ENCODE measurements around the gene KIF26B. TPM values are rescaled to one million over a fixed set of nuclear protein-coding genes. Genes with fewer than 3 reads are reported as not detected.
"Not testable (repeated sequence)": the region's sequence is repeated elsewhere in the genome, so short reads cannot be mapped to it uniquely, and the experiment has no call there.

Gene KIF26B
- total RNA-seq, 4 donors from 2014 or later, result 0.90 to 2.0 (median 1.5) TPM

GRCh38 chr1:245717611-245718010 is 562.8 kb downstream of the KIF26B start:
- TF ChIP-seq POLR2A (IDR thresholded peaks at IDR 0.05), result no peak
- TF ChIP-seq EP300 (IDR thresholded peaks at IDR 0.05), result no peak
- TF ChIP-seq, protein P1, sequence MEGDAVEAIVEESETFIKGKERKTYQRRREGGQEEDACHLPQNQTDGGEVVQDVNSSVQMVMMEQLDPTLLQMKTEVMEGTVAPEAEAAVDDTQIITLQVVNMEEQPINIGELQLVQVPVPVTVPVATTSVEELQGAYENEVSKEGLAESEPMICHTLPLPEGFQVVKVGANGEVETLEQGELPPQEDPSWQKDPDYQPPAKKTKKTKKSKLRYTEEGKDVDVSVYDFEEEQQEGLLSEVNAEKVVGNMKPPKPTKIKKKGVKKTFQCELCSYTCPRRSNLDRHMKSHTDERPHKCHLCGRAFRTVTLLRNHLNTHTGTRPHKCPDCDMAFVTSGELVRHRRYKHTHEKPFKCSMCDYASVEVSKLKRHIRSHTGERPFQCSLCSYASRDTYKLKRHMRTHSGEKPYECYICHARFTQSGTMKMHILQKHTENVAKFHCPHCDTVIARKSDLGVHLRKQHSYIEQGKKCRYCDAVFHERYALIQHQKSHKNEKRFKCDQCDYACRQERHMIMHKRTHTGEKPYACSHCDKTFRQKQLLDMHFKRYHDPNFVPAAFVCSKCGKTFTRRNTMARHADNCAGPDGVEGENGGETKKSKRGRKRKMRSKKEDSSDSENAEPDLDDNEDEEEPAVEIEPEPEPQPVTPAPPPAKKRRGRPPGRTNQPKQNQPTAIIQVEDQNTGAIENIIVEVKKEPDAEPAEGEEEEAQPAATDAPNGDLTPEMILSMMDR (IDR thresholded peaks at IDR 0.05), result no peak
- Histone ChIP-seq H3K9me3 (no peaks in the 10 kb centered on the region), H3K4me3 (no peak overlapping the region), H3K27ac (no peak overlapping the region), H3K4me1 (no peaks in the 10 kb centered on the region), H3K36me3 (no peaks in the 10 kb centered on the region), H3K27me3 (no peaks in the 10 kb centered on the region)
- DNase-seq (ENCODE audit: low spot score in 2 of 2), result no peak
- 82 to 87% methylated on average over 3 of the region's 3 CpGs for WGBS, 2 donors

DNA sequence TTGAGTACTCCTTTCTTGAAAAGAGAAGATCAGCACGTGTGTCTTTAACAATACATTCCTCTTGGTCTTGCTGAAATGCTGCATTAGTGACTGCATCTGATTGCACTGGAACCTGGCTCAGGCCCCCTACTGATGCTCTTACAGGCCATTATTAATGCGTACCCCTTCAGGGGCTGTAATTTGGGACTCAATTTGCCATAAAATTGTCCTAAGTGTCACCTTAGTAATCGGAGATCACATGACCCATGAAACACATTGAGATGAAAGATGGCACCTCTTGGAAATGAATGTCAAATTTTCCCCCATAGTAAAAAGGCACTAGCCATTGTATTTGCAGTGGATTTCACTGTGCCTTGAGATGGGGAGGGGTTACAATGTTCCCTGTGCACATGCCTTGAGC is 563.3 kb downstream of the KIF26B start:
- TF ChIP-seq POLR2A (IDR thresholded peaks at IDR 0.05) (no peak), EP300 (IDR thresholded peaks at IDR 0.05) (no peak)
- TF ChIP-seq, protein P1 (IDR thresholded peaks at IDR 0.05), result no peak
- 66 to 71% methylated on average over 3 of the region's 3 CpGs for WGBS, 2 donors
- no peaks in the 10 kb centered on the region for H3K4me1 ChIP-seq
- H3K36me3 ChIP-seq, result no peaks in the 10 kb centered on the region
- no peaks in the 10 kb centered on the region for H3K9me3 ChIP-seq
- no peak overlapping the region for H3K27ac ChIP-seq
- DNase-seq (ENCODE audit: low spot score in 2 of 2), result no peak
- no peak overlapping the region for H3K4me3 ChIP-seq
- no peaks in the 10 kb centered on the region for H3K27me3 ChIP-seq

DNA sequence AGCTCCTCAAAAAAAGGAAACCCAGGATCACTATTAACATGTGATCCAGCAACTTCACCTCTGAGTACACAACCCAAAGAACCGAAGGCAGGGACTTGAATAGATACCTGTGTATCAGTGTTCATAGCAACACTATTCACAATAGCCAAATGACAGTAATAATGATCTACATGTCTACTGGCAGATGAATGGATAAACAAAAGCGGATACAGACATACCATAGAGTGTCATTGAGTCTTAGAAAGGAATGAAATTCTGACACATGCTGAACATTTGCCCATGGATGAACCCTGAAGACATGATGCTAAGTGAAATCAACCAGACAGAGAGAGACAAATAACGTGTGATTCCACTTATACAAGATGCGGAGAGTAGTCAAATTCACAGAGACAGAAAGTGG is 564.2 kb downstream of the KIF26B start:
- 93 to 96% methylated on average over 4 of the region's 4 CpGs for WGBS, 2 donors
- no peak for DNase-seq (ENCODE audit: low spot score in 2 of 2)
- no peaks in the 10 kb centered on the region for H3K36me3 ChIP-seq
- H3K27ac ChIP-seq, result no peak overlapping the region
- no peak overlapping the region for H3K4me3 ChIP-seq
- TF ChIP-seq POLR2A (IDR thresholded peaks at IDR 0.05), result no peak
- TF ChIP-seq, protein P1 (IDR thresholded peaks at IDR 0.05), result no peak
- no peak for TF ChIP-seq EP300 (IDR thresholded peaks at IDR 0.05)
- H3K27me3 ChIP-seq, result no peaks in the 10 kb centered on the region
- H3K4me1 ChIP-seq, result no peaks in the 10 kb centered on the region
- H3K9me3 ChIP-seq, result peaks cover 0 to 5% (median 0%) of the 10 kb centered on the region in 4 donors

DNA sequence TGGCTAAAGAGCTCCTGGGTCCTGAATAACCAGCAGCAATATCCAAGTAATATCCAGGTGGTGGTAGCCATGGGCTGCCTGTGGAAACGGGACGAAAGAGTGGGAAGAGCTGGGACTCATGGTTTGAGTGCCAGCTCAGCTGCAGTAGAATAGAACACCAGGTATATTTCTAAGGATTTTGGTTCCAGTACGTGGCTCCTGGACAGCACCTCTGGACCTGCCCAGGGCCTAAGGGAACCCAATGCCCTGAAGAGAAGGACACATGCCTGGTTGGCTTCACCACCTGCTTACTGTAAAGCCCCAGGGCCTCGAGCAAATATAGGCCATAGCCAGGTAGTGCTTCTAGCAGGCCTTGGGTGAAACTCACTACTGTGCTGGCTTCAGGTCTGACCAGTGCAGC is 566.7 kb downstream of the KIF26B start:
- Histone ChIP-seq H3K4me1 (no peaks in the 10 kb centered on the region), H3K4me3 (no peak overlapping the region), H3K27me3 (no peaks in the 10 kb centered on the region), H3K27ac (no peak overlapping the region), H3K36me3 (no peaks in the 10 kb centered on the region), H3K9me3 (peaks cover 0 to 24% (median 0%) of the 10 kb centered on the region in 4 donors)
- no peak for DNase-seq (ENCODE audit: low spot score in 2 of 2)
- no peak for TF ChIP-seq EP300 (IDR thresholded peaks at IDR 0.05)
- TF ChIP-seq, protein P1 (IDR thresholded peaks at IDR 0.05), result no peak
- no peak for TF ChIP-seq POLR2A (IDR thresholded peaks at IDR 0.05)
- 91 to 94% methylated on average over 4 of the region's 4 CpGs for WGBS, 2 donors

- not testable (repeated sequence) for H3K4me1 ChIP-seq; H3K36me3 ChIP-seq; H3K4me3 ChIP-seq; H3K27ac ChIP-seq; H3K27me3 ChIP-seq; DNase-seq (ENCODE audit: low spot score in 2 of 2)
- 96 to 98% methylated on average over 3 of the region's 3 CpGs for WGBS, 2 donors
- peaks cover 0 to 77% (median 2%) of the 10 kb centered on the region in 4 donors for H3K9me3 ChIP-seq
Measured at GRCh38 chr1:245728035-245728434, 573.2 kb downstream of the KIF26B start.

GRCh38 chr1:245730801-245731200 is 576.0 kb downstream of the KIF26B start:
- Histone ChIP-seq H3K36me3 (no peaks in the 10 kb centered on the region), H3K27me3 (no peaks in the 10 kb centered on the region), H3K4me3 (no peak overlapping the region), H3K4me1 (no peaks in the 10 kb centered on the region), H3K9me3 (peaks cover 0 to 62% (median 4%) of the 10 kb centered on the region in 4 donors), H3K27ac (no peak overlapping the region)
- WGBS, 2 donors, result 89 to 90% methylated on average over 2 of the region's 2 CpGs
- no peak for DNase-seq (ENCODE audit: low spot score in 2 of 2)
- TF ChIP-seq EP300 (IDR thresholded peaks at IDR 0.05) (no peak), POLR2A (IDR thresholded peaks at IDR 0.05) (no peak)
- TF ChIP-seq, protein P1 (IDR thresholded peaks at IDR 0.05), result no peak

DNA sequence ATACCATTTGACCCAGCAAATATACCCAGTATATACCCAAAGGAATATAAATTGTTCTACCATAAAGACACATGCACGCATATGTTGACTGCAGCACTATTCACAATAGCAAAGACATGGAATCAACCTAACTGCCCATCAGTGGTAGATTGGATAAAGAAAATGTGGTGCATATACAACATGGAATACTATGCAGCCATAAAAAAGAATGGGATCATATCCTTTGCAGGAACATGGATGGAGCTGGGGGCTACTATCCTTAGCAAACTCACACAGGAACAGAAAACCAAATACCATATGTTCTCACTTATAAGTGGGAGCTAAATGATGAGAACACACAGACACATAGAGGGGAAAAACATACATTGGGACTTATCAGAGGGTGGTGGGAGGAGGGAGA is 585.6 kb downstream of the KIF26B start:
- 93 to 94% methylated on average over 1 of the region's 1 CpG for WGBS, 2 donors
- not testable (repeated sequence) for DNase-seq (ENCODE audit: low spot score in 2 of 2); H3K36me3 ChIP-seq; H3K4me1 ChIP-seq; H3K27ac ChIP-seq; H3K4me3 ChIP-seq; H3K27me3 ChIP-seq
- peaks cover 0 to 29% (median 0%) of the 10 kb centered on the region in 4 donors for H3K9me3 ChIP-seq

Data from tibial nerve (tissue), 4 donors.